NCI-H526 (cell line): ENCODE results near the gene ZBTB34.

Source experiments
- DNase-seq, 2 experiments: peaks; one replicate each; lab custom pipeline; 2025; lab: John Stamatoyannopoulos, UW

The ZBTB34 gene

DNA sequence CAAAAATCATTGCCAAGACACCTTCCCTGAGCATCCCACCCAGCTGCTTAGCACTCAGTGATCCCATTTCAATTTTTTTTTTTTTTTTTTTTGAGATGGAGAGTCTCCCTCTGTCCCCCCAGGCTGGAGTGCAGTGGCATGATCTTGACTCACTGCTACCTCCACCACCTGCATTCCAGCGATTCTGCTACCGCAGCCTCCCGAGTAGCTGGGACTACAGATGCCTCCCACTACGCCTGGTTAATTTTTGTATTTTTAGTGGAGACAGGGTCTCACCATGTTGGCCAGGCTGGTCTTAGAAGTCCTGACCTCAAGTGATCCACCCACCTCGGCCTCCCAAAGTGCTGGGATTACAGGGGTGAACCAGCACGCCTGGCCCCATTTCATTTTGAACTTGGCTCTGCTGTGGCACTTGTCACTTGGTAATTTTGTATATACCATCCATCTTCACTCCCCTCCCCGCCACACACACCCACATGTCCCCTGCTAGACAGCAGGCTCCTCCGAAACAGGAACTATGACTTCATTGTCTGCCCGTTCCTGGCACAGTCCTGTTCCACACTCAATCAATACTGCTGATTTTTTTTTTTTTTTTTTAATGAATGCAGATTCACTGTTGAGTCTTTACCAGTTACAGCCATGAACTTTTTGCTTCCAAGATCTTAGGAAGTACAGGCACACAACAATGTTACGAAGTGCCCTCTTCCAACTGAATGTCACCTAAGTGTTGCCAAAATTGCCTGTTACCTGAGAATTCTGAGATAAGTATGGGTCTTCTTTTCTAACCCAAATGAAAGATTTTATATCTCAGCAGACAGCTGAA, 17.3 kb upstream of the ZBTB34 start:
- no peak for DNase-seq

- no peak for DNase-seq
Measured at GRCh38 chr9:126844085-126844484, 16.4 kb upstream of the ZBTB34 start.

- no peak for DNase-seq
Measured at GRCh38 chr9:126847051-126847450, 13.4 kb upstream of the ZBTB34 start.

- no peak for DNase-seq
Measured at GRCh38 chr9:126849591-126850225, 10.7 kb upstream of the ZBTB34 start.

GRCh38 chr9:126851286-126851880, 9.1 kb upstream of the ZBTB34 start:
- DNase-seq = no peak

GRCh38 chr9:126852086-126852688, 8.3 kb upstream of the ZBTB34 start:
- DNase-seq = no peak

DNA sequence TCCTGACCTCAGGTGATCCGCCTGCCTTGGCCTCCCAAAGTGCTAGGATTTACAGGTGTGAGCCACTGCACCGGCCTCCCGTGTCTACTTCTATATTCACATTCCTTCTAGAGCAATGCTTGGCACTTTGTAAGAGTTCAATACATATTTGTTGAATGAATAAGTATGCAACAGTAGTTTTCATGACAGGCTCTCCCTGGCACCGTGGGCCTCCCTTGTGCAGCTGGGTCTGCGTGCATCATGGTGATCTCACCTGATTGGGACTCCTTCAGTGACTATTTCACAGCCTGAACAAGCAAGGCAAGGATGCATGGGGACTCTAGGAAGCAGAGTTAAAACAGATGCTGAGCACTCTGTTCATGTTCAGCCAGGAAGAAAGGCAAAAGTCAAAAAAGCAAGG, 6.8 kb upstream of the ZBTB34 start:
- no peak for DNase-seq

DNA sequence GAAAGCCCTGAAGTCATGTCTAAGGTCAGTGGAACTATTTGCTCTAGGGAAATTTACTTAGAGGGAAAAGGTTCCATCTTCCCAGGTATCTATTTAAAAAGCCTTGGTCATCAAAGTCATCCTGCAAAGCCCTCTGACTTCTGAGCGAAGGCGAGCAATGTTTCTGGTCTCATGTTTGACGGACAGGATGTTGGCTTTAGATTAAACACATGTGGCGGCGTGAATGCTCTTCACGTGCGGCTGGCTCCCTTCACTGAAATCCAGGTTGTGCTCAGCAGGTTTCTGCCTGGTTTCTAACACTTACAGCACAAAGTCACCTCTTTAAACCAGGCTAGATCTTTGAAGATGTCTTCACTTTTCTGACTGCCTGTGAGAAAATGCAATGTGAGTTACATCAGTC, 5.7 kb upstream of the ZBTB34 start:
- DNase-seq = no peak

DNA sequence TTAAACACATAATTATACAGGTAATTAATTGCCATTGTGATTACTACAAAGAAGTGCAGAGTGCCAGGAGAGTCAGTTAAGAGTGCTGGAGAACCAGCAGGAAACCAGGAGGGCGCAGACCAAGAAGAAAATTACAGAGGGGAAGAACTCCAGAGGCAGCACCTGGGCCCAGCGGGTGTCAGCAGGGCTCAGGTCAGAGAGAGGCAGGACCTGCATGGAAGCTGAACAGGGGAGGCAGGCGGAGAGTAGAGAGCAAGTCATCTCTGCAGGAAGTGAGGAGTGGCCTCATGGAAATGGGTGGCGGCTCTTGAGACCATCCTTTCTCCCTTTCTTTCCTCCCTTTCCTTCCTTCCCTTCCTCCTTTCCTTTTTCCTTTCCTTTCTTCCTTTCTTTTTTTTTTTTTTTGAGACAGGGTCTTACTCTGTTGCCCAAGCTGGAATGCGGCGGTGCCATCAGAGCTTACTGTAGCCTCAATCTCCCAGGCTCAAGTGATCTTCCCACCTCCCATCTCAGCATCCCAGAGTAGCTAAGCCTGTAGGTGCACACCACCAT, 4.0 kb upstream of the ZBTB34 start:
- DNase-seq = no peak

DNA sequence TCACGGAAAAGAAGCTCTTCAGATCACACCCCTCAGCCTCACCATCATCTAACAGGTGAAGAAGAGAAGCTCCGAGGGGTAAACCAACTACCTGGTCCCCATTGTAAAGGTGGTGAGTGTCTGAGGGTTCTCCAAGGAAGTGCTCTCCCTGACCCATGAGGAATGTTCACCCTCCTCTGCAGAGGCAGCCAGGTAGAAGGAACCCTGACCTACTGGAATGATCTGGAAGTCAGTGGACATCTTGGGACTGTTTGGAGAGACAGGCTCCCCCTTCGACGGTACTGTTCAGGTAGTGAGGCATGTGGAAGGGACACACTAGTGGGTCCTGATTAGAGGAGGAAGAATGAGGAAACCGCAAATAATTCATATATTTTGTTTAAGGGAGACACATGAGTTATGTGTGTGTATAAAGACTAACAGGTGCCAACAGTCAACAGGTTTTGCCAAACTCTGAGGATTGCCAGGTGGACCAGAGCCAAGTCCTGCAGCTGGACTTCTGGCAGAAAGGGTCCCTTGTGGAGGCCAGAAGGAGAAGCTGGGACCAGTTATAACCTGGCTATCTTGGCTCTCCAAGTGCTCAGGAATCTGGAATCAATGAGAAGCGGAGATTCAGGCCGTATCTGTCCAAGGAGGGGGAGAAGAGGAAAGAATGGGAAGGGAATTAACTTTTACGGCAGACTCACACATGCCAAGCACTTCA, 3.0 kb upstream of the ZBTB34 start:
- no peak for DNase-seq

GRCh38 chr9:126859111-126859510, 1.3 kb upstream of the ZBTB34 start:
- DNase-seq = no peak

DNA sequence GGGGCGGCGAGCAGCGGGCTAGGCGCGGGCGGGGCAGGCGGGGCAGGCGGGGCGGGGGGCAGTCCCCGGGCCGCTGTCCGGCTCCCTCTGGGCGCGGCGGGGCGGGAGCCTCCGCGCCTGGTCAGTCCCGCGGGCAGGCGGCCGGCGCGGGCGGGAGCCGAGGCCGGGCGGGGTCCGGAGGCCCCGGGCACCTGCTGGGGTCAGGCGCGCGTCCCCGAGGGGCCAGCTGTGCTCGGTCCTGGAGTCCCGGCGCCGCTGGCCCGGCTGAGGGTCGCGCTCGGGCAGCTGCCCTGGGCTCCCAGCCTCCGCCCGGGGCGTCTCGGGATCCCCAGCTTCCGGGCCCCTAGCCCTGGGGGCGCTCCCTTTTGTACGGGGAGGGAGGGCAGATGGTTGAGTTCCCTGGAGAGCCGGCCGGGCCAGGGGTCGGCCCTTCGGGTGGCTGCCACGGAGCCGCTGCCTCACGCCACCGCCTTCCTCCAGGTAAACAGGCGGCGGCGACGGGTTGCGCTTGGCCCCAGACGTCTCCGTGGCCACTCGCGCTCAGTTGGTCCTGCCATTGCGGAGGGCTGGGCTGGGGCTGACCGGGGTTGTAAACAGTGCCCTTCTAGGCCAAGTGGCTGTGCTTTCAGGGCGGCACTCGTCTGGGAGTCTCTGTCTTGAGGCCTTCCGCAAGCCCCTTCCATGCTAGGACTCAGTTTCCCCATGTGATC, 473 bp downstream of the ZBTB34 start:
- DNase-seq = peak in 1 of 2 experiments; percentile 19

GRCh38 chr9:126861707-126862103, 1.3 kb downstream of the ZBTB34 start:
- no peak for DNase-seq

DNA sequence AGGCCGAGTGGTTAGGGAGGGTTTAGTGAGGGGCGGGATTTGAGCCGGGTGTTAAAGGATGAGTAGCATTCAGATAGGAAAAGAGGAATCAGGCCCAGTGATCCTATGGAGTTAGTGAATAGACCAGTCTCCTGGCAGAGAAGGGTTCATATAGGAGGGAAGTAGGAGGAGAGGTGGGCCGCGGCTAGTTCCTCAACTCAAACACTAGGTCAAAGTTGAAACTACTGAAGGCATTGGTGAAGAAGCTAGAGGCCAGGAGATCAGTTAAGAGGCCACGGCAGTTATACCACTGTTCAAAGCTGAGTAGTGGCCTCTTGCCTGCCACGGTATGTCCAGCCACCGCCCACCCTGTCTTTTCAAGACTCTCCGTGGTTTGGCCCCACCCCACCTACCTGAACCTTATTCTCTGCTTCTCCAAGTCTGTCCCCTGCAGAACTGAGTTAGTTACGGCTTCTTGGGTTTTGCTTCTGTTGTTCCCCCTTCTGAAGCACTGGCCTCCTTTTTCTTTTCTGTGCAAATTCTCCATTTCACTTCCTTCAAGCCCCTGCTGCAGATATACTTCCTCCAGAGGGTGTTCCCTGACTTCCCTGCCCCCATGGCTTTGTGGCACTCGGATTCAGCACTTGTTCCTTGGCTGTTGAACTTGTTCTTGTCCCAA, 1.8 kb downstream of the ZBTB34 start:
- DNase-seq = no peak

DNA sequence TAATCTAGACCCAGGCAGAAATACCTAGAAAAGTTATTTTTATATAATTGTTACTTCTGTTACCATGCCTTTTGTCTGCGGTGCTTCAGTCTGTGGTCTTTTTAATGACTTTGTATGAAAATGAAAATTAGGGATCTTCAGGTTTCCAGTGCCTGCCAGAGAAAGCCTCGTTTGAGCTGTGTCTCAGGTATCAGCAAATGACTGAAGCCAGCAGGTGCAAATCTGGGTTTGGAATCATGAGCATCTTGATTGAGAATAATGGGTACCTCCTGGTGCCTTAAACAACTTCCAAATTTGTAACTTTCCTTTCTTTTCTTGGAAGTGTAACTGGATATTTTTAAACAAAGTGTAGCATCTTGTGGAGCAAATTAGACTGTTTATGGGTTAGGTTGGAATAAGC, 4.3 kb downstream of the ZBTB34 start:
- DNase-seq = no peak

- DNase-seq = no peak
Measured at GRCh38 chr9:126869368-126869767, 8.9 kb downstream of the ZBTB34 start.

DNA sequence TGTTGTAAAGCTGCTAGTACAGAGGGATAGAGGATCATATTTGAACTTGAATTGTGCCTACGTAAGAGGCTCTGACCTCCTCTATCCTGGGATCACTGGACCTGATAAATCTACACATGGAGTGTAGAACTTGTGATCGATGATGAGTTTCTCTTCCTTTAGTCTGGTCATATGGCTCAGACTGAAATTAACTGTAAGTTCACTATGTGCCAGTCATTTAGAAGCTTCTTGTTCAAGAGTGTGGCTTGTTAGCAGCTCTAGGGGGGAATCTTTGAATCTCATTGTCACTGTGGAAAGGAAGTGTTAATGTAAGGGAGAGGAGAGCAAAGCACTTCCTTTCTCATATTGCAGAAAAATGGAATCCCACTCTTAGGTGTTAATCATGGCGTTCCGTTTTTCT, 12.1 kb downstream of the ZBTB34 start:
- DNase-seq = no peak

- no peak for DNase-seq
Measured at GRCh38 chr9:126874546-126875314, 14.3 kb downstream of the ZBTB34 start.

GRCh38 chr9:126875756-126876510, 15.5 kb downstream of the ZBTB34 start:
- no peak for DNase-seq
